Activated CD8-positive, alpha-beta memory T cell treated with anti-CD3 and anti-CD28 coated beads for 36 hours (primary cell): ENCODE measurements around the gene TMEM271. TPM values are rescaled to one million over a fixed set of nuclear protein-coding genes. Genes with fewer than 3 reads are reported as not detected.
"Not testable (repeated sequence)": the region's sequence is repeated elsewhere in the genome, so short reads cannot be mapped to it uniquely, and the experiment has no call there.

Experiments used
- CTCF ChIA-PET: fragments of 350-600 bp; sonication (Branson Sonifier 250); formaldehyde crosslinking; loops from one replicate; lab custom pipeline; 2021; ENCODE audit warnings: antibody characterized with exemption; lab: Charles Lee
- POLR2A ChIA-PET: fragments of 350-600 bp; sonication (Branson Sonifier 250); formaldehyde crosslinking; loops from one replicate; lab custom pipeline; 2021; ENCODE audit warnings: antibody characterized with exemption; lab: Charles Lee
- total RNA-seq, 2 experiments: library from RNA; stranded (reverse); gene quantifications; one replicate each; pipeline ENCODE4 v1.2.3, GENCODE V29; 2021

Gene TMEM271
- total RNA-seq, 2 experiments from 2014 or later: not detected

GRCh38 chr4:568962-569361 lies 7.1 kb downstream of the TMEM271 start:
- CTCF ChIA-PET: no interaction called here
- POLR2A ChIA-PET: no interaction called here

GRCh38 chr4:568351-568652 lies 7.8 kb downstream of the TMEM271 start:
- ChIA-PET CTCF (no interaction called here), POLR2A (no interaction called here)

- POLR2A ChIA-PET: no interaction called here
Measured at GRCh38 chr4:567457-568350, 8.4 kb downstream of the TMEM271 start.

GRCh38 chr4:566508-567295 lies 9.4 kb downstream of the TMEM271 start:
- ChIA-PET CTCF (no interaction called here), POLR2A (no interaction called here)

More at GRCh38 chr4:567457-568350, 8.4 kb downstream of the TMEM271 start:
- CTCF ChIA-PET: no interaction called here

- ChIA-PET CTCF (no interaction called here), POLR2A (no interaction called here)
Measured at GRCh38 chr4:566035-566434, 10.1 kb downstream of the TMEM271 start.

- CTCF ChIA-PET, POLR2A ChIA-PET: not testable (repeated sequence)
Measured at GRCh38 chr4:565614-566013, 10.5 kb downstream of the TMEM271 start.

- CTCF ChIA-PET, POLR2A ChIA-PET: not testable (repeated sequence)
Measured at GRCh38 chr4:562458-562857, 13.6 kb downstream of the TMEM271 start.

GRCh38 chr4:561426-561825 lies 14.7 kb downstream of the TMEM271 start:
- CTCF ChIA-PET: interaction anchor here (0.8 kb wide), 1 partner anchor 508 kb away, joined by 3 read pairs; the partner anchor contains the start of gene ZNF595
- POLR2A ChIA-PET: no interaction called here

GRCh38 chr4:560731-561291 lies 15.3 kb downstream of the TMEM271 start:
- POLR2A ChIA-PET: no interaction called here
- CTCF ChIA-PET: interaction anchor here (0.8 kb wide), 1 partner anchor 508 kb away, joined by 3 read pairs; the partner anchor contains the start of gene ZNF595

GRCh38 chr4:560061-560460 lies 16.0 kb downstream of the TMEM271 start:
- POLR2A ChIA-PET: no interaction called here
- CTCF ChIA-PET: no interaction called here

- ChIA-PET CTCF (no interaction called here), POLR2A (no interaction called here)
Measured at GRCh38 chr4:555566-556275, 20.4 kb downstream of the TMEM271 start.

- POLR2A ChIA-PET, CTCF ChIA-PET: not testable (repeated sequence)
Measured at GRCh38 chr4:554793-555320, 21.2 kb downstream of the TMEM271 start.

GRCh38 chr4:552019-552418 lies 24.1 kb downstream of the TMEM271 start:
- ChIA-PET POLR2A (no interaction called here), CTCF (no interaction called here)

- POLR2A ChIA-PET, CTCF ChIA-PET: not testable (repeated sequence)
Measured at GRCh38 chr4:550268-550667, 25.8 kb downstream of the TMEM271 start.

- ChIA-PET POLR2A (no interaction called here), CTCF (no interaction called here)
Measured at GRCh38 chr4:548976-549375, 27.1 kb downstream of the TMEM271 start.

GRCh38 chr4:545612-546011 lies 30.5 kb downstream of the TMEM271 start:
- CTCF ChIA-PET: no interaction called here
- POLR2A ChIA-PET: no interaction called here

GRCh38 chr4:544386-545105 lies 31.5 kb downstream of the TMEM271 start:
- CTCF ChIA-PET: no interaction called here
- POLR2A ChIA-PET: no interaction called here

GRCh38 chr4:541271-541670 lies 34.8 kb downstream of the TMEM271 start:
- POLR2A ChIA-PET: no interaction called here
- CTCF ChIA-PET: no interaction called here
